C4-2B (cell line): ENCODE data around the gene MCF2L.

Experiments
- H3K27ac ChIP-seq: fragments of 450-650 bp; 2 replicates; pipeline ENCODE4 v1.5.1; 2017
- ZFX ChIP-seq: fragments of 450-650 bp; IDR thresholded peaks from 2 replicates; pipeline ENCODE4 v1.6.1; 2017
- TF ChIP-seq, protein P1 (sequence below): fragments of 450-650 bp; conservative IDR thresholded peaks from 2 replicates; pipeline ENCODE4 v1.5.1; 2017; ENCODE audit warnings: mild to moderate bottlenecking

The MCF2L gene

GRCh38 chr13:113005997-113006396 lies 37.0 kb downstream of the MCF2L start:
- TF ChIP-seq, protein P1, sequence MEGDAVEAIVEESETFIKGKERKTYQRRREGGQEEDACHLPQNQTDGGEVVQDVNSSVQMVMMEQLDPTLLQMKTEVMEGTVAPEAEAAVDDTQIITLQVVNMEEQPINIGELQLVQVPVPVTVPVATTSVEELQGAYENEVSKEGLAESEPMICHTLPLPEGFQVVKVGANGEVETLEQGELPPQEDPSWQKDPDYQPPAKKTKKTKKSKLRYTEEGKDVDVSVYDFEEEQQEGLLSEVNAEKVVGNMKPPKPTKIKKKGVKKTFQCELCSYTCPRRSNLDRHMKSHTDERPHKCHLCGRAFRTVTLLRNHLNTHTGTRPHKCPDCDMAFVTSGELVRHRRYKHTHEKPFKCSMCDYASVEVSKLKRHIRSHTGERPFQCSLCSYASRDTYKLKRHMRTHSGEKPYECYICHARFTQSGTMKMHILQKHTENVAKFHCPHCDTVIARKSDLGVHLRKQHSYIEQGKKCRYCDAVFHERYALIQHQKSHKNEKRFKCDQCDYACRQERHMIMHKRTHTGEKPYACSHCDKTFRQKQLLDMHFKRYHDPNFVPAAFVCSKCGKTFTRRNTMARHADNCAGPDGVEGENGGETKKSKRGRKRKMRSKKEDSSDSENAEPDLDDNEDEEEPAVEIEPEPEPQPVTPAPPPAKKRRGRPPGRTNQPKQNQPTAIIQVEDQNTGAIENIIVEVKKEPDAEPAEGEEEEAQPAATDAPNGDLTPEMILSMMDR: no peak
- TF ChIP-seq ZFX: no peak
- H3K27ac ChIP-seq: no peak overlapping the region

- H3K27ac ChIP-seq: no peak overlapping the region
- TF ChIP-seq, protein P1: no peak
- TF ChIP-seq ZFX: no peak
Measured at GRCh38 chr13:113006660-113007059, 37.6 kb downstream of the MCF2L start.

DNA sequence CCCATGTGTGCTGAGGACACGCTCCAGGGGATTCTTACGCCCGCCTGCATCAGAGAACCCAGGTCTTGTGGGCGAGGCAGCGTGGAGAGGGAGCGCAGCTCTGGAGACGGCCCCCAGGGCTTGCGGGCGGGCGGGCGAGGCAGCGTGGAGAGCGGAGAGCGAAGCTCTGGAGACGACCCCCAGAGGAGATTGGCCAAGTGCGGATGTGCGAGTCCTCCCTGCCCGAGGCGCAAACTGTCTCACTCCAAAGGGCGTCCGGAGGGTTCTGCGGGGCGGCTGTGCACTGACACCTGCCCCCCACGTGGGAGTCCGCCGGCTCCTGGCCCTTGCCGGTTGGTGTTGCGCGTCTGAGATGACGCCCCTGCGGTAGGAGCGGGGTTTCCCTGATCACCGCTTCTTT lies 39.8 kb downstream of the MCF2L start:
- TF ChIP-seq ZFX: no peak
- TF ChIP-seq, protein P1: no peak
- no peak overlapping the region; the same call in 1 of the 2 replicates for H3K27ac ChIP-seq

DNA sequence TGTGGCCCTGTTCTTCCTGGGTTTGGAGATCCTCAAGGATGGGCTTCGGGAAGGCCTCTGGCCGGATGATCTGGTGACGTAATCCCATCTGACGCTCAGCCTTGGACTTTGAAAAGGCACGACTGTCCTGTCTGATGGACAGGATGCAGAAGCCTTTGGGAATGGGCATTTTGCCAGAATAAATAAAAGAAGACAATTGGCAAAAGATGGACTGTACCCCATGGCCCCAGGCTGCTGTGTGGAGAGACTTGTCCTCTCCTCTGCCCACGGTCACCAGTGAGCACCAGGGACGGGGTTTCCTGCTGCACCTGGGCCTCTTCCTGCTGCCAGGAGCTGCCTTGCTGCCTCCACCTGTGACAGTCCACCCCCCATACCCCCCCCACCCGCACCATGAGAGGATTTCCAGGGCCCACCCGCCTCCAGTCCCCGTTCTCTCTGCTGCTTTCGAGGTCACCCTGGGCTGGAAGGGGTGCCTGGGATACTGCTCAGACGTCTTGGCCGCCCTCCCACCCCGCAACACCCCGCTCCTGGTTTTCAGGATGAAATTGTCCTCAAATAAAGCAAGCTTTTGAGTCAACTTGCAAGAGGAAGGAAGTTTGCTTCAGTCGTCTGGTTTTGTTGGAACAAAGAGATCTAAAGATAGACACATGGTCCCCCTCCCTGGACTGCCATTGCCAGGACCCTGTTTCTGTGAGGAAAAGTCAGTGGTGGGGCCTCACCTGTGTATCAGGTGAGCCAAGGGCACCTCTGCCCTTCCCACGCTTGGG lies 40.9 kb downstream of the MCF2L start:
- TF ChIP-seq ZFX: no peak
- TF ChIP-seq, protein P1: no peak

DNA sequence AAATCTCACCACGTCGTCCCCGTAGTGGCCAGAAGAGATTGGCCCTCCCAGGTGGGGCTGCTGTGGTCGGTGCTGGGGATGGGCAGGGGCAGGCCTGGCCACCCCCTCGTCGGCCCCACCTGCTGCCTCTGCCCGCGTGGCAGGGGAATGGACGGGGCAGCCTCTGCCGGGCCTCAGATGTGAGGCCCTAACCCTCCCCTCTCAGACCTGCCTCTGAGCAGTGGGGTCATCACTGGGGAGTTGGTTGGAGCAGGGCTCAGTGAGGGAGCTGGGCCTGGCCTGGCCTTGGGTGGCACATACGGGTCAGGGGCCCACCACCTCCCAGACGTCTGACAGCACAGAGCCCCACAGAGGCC lies 41.5 kb downstream of the MCF2L start:
- H3K27ac ChIP-seq: peak overlapping the region; percentile 66
- no peak for TF ChIP-seq ZFX
- TF ChIP-seq, protein P1: no peak

More for the DNA sequence above, 40.9 kb downstream of the MCF2L start:
- H3K27ac ChIP-seq: peak overlapping the region; percentile 66

DNA sequence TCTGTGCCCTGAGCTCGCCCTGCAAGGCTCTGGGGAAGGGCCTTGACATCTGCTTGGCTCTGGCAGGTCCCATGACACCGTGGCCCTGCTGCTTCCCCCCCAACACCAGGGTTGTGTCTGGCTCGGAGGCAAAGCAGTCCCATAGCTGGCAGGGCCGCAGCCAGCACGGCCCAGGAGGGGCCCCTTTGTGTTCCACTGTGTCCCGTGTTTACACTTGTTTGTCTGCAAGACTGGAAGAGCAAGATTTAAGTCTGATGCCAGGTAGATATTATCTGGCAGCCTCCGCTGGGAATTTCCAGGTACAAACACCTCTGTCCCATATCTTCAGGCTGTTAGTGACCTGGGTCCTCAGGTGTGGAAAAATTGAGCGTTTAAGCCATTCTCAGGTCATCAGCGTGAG lies 44.3 kb downstream of the MCF2L start:
- peak overlapping the region; percentile 90 for H3K27ac ChIP-seq
- TF ChIP-seq, protein P1: no peak
- TF ChIP-seq ZFX: no peak

DNA sequence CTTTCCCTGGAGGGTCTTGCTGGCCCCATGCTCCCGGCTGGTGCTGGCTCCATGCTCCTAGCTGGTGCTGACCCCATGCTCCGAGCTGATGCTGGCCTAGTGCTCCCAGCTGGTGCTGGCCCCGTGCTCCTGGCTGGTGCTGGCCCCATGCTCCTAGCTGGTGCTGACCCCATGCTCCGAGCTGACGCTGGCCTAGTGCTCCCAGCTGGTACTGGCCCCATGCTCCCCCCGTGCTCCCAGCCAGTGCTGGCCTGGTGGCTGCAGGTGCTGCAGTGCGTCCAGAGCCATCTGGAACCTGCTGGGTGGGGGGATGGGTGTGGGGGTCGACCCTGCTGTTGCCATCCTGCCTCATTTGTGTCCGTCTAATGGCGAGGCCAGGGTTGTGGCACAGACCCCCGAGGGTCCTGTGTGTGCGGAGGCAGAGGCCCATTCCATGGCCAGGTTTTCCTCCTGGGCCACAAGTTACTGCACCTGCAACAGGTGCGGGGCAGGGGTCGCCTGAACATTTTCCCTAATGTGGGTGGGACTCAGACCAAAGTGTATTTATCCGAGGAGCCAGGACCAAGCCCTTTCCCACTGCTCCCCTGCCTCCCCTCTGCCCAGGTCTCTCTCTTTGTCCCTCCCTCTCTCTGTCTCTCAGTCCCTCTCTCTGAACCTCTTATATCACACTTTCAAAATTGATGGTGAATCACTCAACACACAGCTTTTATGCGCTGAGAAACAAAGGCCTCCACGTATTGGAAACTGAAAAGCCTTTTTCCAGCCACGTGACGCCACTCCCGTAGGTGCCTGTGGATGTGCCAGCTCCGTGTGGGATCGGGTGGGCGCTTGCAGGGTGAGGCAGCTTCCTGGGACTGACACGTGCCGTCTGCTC lies 45.1 kb downstream of the MCF2L start:
- H3K27ac ChIP-seq: peak overlapping the region; percentile 90
- TF ChIP-seq ZFX: no peak
- TF ChIP-seq, protein P1: no peak
